ENCODE data around the gene ZP4. TPM values are rescaled to one million over a fixed set of nuclear protein-coding genes. Genes with fewer than 3 reads are reported as not detected.

Gene ZP4
- total RNA-seq, 1 experiment from 2014 or later = not detected

- ChIA-PET CTCF (no interaction called here), POLR2A (ENCODE audit: unreplicated experiment) (no interaction called here)
- intact Hi-C loops (cut with micrococcal nuclease) = loop anchor here (10.0 kb wide), 1 partner anchor 246 kb away; no protein-coding TSS in a partner anchor
- H3K27me3 ChIP-seq (ENCODE audit: low read length) = no peaks in the 10 kb centered on the region
- no peak overlapping the region for H3K27ac ChIP-seq (ENCODE audit: low read length)
- no peaks in the 10 kb centered on the region for H3K9me3 ChIP-seq (ENCODE audit: low read length)
- no peak for TF ChIP-seq CTCF (conservative IDR thresholded peaks at IDR 0.05; ENCODE audit: low read depth, low read length)
- no peak for TF ChIP-seq EZH2phosphoT487 (IDR thresholded peaks at IDR 0.05; ENCODE audit: borderline replicate concordance, low read length)
- TF ChIP-seq EZH2 (IDR thresholded peaks at IDR 0.05; ENCODE audit: low read length, unreplicated experiment) = no peak
- no peaks in the 10 kb centered on the region for H3K79me2 ChIP-seq (ENCODE audit: low read length)
- no peak overlapping the region for H3K4me3 ChIP-seq (ENCODE audit: low read length)
- no peaks in the 10 kb centered on the region for H3F3A ChIP-seq (ENCODE audit: low read length, unreplicated experiment)
- H3K9ac ChIP-seq (ENCODE audit: low read length) = no peak overlapping the region
- BruUV-seq (replicated peaks) = no TSS peak
- H3K4me1 ChIP-seq (ENCODE audit: insufficient read depth, low read length) = peaks cover 26% of the 10 kb centered on the region
- H3K9me2 ChIP-seq (replicated peaks; ENCODE audit: low read length) = no peaks in the 10 kb centered on the region
- H3K4me2 ChIP-seq (ENCODE audit: low read length) = peak overlapping the region; percentile 22; the same call in 1 of the 2 replicates
- no peaks in the 10 kb centered on the region for H3K36me3 ChIP-seq (ENCODE audit: low read depth, low read length)
- no peaks in the 10 kb centered on the region for H4K20me1 ChIP-seq (ENCODE audit: low read length)
- peak; percentile 80 for ATAC-seq
- peak; percentile 65 for DNase-seq
- H2AFZ ChIP-seq (ENCODE audit: low read length) = no peak overlapping the region
Measured at GRCh38 chr1:237879195-237879594, 11.5 kb downstream of the ZP4 start.

GRCh38 chr1:237878406-237878805 is 12.3 kb downstream of the ZP4 start:
- intact Hi-C loops (cut with micrococcal nuclease) = loop anchor here (10.0 kb wide), 1 partner anchor 246 kb away; no protein-coding TSS in a partner anchor
- H3K4me3 ChIP-seq (ENCODE audit: low read length) = no peak overlapping the region
- ATAC-seq (no peak), DNase-seq (no peak)
- H3K9ac ChIP-seq (ENCODE audit: low read length) = no peak overlapping the region
- no TSS peak for BruUV-seq (replicated peaks)
- no peak for TF ChIP-seq EZH2 (IDR thresholded peaks at IDR 0.05; ENCODE audit: low read length, unreplicated experiment)
- TF ChIP-seq CTCF (conservative IDR thresholded peaks at IDR 0.05; ENCODE audit: low read depth, low read length) = no peak
- no peak for TF ChIP-seq EZH2phosphoT487 (IDR thresholded peaks at IDR 0.05; ENCODE audit: borderline replicate concordance, low read length)
- ChIA-PET CTCF (no interaction called here), POLR2A (ENCODE audit: unreplicated experiment) (no interaction called here)
- H4K20me1 ChIP-seq (ENCODE audit: low read length) = no peaks in the 10 kb centered on the region
- no peak overlapping the region for H2AFZ ChIP-seq (ENCODE audit: low read length)
- no peak overlapping the region for H3K27ac ChIP-seq (ENCODE audit: low read length)
- H3F3A ChIP-seq (ENCODE audit: low read length, unreplicated experiment) = no peaks in the 10 kb centered on the region
- H3K9me3 ChIP-seq (ENCODE audit: low read length) = no peaks in the 10 kb centered on the region
- H3K4me1 ChIP-seq (ENCODE audit: insufficient read depth, low read length) = peaks cover 33% of the 10 kb centered on the region
- H3K36me3 ChIP-seq (ENCODE audit: low read depth, low read length) = no peaks in the 10 kb centered on the region
- no peaks in the 10 kb centered on the region for H3K79me2 ChIP-seq (ENCODE audit: low read length)
- no peak overlapping the region for H3K4me2 ChIP-seq (ENCODE audit: low read length)
- H3K27me3 ChIP-seq (ENCODE audit: low read length) = no peaks in the 10 kb centered on the region
- no peaks in the 10 kb centered on the region for H3K9me2 ChIP-seq (replicated peaks; ENCODE audit: low read length)

- no peak overlapping the region for H3K4me2 ChIP-seq (ENCODE audit: low read length)
- H3F3A ChIP-seq (ENCODE audit: low read length, unreplicated experiment) = no peaks in the 10 kb centered on the region
- H4K20me1 ChIP-seq (ENCODE audit: low read length) = no peaks in the 10 kb centered on the region
- no peak overlapping the region for H3K9ac ChIP-seq (ENCODE audit: low read length)
- intact Hi-C loops (cut with micrococcal nuclease) = loop anchor here (10.0 kb wide), 1 partner anchor 247 kb away; no protein-coding TSS in a partner anchor
- CTCF ChIA-PET = no interaction called here
- H3K9me2 ChIP-seq (replicated peaks; ENCODE audit: low read length) = no peaks in the 10 kb centered on the region
- H3K36me3 ChIP-seq (ENCODE audit: low read depth, low read length) = no peaks in the 10 kb centered on the region
- peaks cover 41% of the 10 kb centered on the region for H3K4me1 ChIP-seq (ENCODE audit: insufficient read depth, low read length)
- H3K27ac ChIP-seq (ENCODE audit: low read length) = no peak overlapping the region
- no peaks in the 10 kb centered on the region for H3K79me2 ChIP-seq (ENCODE audit: low read length)
- POLR2A ChIA-PET (ENCODE audit: unreplicated experiment) = no interaction called here
- DNase-seq = no peak
- no peak overlapping the region for H2AFZ ChIP-seq (ENCODE audit: low read length)
- no peak overlapping the region for H3K4me3 ChIP-seq (ENCODE audit: low read length)
- no peaks in the 10 kb centered on the region for H3K27me3 ChIP-seq (ENCODE audit: low read length)
- H3K9me3 ChIP-seq (ENCODE audit: low read length) = no peaks in the 10 kb centered on the region
- TF ChIP-seq CTCF (conservative IDR thresholded peaks at IDR 0.05; ENCODE audit: low read depth, low read length) (no peak), EZH2 (IDR thresholded peaks at IDR 0.05; ENCODE audit: low read length, unreplicated experiment) (no peak), EZH2phosphoT487 (IDR thresholded peaks at IDR 0.05; ENCODE audit: borderline replicate concordance, low read length) (no peak)
- BruUV-seq (replicated peaks) = no TSS peak
- ATAC-seq = no peak
Measured at GRCh38 chr1:237877631-237878030, 13.1 kb downstream of the ZP4 start.
